HL-60/S4 treated with retinoic acid at 250 ng/mL for 4 days and 3 days (cell line): ENCODE measurements around the gene RADIL.
"Not testable (repeated sequence)": the region's sequence is repeated elsewhere in the genome, so short reads cannot be mapped to it uniquely, and the experiment has no call there.

Experiments
- in situ Hi-C: fragments of 300-500 bp; cut with MboI; formaldehyde crosslinking; loops from 2 replicates; pipeline ENCODE4 v1.7.0; 2022; ENCODE audit warnings: low sequenced_read_pairs

RADIL gene, protein sequence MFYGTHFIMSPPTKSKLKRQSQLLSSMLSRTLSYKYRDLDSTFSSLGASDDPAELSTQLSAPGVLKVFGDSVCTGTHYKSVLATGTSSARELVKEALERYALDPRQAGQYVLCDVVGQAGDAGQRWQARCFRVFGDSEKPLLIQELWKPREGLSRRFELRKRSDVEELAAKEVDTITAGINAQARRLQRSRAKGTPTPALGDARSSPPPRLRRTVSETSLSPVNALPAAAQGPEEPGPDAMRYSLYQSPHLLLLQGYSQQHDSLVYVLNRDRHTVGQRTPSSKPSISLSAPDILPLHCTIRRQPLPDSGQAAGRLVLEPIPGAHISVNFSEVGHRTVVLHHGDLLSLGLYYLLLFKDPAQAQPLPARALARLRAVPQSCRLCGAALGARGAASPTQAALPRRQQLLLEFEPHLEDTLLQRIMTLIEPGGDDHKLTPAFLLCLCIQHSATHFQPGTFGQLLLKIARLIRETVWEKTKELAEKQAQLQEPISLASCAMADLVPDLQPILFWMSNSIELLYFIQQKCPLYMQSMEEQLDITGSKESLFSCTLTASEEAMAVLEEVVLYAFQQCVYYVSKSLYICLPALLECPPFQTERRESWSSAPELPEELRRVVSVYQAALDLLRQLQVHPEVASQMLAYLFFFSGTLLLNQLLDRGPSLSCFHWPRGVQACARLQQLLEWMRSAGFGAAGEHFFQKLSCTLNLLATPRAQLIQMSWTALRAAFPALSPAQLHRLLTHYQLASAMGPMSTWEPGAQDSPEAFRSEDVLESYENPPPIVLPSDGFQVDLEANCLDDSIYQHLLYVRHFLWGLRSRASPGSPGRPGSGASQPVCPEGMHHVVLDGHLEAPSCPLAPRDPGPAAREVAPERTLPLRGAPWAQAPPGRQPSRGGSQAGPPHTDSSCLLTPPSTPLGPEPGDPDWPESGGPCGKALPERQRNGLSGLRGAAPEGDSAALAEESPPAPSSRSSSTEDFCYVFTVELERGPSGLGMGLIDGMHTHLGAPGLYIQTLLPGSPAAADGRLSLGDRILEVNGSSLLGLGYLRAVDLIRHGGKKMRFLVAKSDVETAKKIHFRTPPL

DNA sequence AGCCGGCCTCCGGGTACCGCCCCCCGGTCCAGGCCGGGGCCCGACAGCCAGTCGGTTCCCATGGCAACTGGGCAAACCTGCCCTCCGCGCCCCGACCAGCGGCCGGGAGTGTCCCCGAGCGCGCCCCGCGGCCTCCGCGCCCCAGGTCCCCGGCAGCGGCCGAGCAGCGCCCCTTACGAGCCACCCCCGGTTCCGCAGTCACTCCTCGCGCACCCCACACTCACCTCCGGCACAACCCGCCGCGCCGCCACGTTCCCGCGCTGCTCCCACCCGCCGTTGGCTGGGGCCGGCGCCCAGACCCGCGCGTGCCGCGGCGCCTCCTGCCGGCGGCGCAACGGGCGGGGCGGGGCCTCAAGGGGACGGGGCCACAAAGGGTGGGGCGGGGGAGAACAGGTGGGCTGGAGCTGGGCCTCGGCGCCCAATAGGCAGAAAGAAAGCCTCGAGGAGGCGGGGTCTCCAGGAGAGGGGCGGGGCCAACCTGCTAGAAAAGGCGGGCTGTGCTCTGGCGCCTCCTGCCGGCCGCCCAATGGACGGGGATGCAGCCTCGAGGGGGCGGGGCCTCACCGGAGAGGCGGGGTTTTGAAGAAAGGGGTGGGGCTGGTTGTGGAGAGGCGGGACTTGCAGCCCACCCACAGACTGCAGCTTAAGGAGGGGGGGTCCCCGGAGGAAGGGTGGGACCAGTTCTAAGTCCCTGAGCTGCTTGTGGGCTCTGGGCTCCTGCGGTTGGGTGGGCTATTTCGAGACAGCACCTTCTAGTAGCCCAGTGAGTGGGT, at the start of gene RADIL:
Gene RADIL, minus strand, starts transcription at position 345 of the 773 bp plus-strand sequence. CDS start 5,577 bp downstream, outside the sequence.
- in situ Hi-C loops: no loop called here

DNA sequence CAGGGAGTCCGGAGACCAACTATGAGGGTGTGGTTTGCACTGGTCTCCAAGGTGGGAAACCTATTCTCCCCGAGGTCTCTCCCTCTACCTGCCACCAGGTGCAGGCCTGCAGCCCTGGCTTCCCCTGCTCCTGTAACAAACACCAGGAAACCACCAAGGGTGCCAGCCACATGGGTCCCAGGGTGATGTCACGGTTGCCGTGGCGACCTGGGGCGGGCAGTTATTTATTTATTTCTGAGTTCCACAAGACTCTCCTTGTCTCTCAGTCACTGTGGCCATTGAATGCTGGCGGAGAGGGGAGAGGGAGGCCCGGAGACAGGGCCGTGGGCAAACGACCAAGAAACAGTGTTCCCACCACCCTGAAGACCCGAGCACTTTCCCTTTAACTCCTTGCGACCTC, 48.4 kb upstream of the RADIL start:
- in situ Hi-C loops: no loop called here

DNA sequence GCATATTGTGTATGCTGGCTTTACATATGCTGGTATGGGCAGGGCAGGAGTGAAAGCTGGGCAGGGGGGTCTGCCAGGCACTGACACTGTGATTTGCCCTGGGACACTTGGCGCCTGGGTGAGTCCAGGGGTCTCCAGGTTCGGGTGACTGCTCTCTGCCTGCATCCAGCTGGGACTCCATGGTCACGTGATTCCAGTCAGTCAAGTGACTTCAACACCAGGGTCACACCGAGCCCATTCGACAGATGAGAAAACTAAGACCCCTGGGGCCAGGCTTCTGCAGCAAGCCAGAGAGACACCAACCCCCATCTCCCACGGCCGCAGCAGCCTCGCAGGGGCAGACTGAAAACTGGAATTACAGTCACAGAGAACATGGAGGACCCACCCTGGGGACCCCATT, 45.5 kb upstream of the RADIL start:
- in situ Hi-C loops: no loop called here

DNA sequence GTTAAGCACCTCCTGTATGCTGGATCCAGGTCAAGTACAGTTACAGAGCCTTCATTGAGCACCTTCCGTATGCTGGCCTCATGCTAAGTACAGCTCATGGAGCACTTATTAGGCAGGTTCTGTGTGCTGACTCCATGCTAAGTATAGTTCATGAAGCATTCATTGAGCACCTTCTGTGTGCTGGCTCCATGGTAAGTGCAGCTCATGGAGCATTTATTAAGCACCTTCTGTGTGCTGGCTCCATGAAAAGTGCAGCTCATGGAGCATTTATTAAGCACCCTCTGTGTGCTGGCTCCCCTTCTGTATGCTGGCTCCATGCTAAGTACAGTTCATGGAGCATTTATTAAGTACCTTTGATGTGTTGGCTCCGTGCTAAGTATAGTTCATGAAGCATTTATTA, 44.9 kb upstream of the RADIL start:
- in situ Hi-C loops: no loop called here

DNA sequence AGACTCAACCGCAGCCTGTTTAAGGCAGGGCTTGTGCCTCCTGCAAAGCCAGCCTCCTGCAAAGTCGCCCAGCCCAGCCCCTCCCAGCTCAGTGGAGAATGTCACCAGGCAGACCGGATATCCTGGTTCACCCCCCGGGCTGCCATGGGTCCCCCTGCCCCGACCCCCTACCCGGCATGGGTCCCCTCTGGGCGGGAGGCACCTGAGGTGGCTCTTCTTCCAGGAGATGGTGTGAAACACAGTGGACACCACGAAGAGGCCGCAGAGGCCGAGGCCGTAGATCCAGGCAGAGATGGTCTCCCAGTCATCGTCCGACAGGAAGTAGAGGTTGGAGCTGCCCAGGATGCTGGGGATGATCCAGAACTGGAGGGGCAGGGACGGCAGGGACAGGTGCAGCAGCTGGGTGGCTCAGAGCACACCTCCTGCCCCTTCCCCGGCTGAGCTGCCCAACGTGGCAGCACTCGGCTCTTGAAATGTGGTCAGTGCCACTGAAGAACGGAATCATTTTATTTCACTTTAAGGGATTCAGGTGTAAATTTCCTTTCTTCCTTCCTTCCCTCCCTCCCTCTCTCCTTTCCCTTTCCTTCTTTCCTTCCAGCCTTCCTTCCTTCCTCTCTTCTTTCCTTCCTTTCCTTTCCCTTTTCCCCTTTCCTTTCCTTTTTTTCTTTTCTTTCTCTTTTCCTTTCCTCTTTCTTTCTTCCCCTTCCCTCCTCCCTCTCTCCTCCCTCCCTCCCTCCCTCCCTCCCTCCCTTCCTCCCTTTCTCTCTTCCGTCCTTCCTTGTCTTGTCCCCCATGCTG, 36.7 kb upstream of the RADIL start:
- in situ Hi-C loops: no loop called here

DNA sequence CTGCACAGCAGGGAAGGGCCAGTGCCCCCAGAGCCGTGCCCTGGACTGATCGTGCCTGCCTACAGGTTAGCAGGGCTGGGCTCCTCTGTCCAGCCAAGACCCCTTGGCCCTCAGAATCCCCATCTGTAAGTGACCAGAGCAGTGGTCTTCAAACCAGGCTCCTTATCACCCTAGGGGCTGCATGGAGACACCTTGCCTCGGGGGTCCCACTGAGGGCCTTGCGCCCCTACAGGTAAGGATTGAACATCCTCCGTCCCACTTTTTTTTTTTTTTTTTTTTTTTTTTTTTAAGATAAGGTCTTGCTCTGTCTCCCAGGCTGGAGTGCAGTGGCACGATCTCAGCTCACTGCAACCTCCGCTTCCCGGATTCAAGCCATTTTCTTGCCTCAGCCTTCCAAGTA, 32.6 kb upstream of the RADIL start:
- in situ Hi-C loops: no loop called here

DNA sequence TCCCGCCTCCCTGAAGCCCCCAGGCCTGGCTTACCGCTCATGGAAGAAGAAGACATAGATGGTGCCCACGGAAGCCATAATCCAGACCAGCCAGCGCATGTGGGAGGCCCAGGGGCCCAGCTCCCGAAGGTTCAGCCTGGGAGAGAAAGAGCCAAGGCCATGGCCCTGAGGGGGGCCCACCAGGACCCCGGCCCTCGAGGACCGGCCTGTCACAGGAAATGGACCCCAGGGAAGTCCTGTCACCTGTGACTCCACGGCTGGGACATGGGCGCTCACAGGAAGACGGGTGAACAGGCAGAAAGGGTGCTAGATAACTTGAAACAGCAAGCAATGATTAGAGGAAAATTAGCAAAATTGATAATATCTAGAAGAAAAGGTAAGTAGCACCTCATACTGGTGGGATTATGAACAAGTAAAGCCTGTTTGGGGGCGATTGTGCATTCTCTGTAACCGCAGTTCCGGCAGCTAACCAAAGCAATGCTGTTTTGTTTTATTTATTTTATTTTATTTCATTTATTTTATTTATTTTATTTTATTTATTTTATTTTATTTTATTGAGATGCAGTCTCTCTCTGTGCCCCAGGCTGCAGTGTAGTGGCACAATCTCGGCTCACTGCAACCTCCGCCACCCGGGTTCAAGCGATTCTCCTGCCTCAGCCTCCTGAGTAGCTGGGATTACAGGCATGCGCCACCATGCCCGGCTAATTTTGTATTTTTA, 27.8 kb upstream of the RADIL start:
- in situ Hi-C loops: no loop called here

DNA sequence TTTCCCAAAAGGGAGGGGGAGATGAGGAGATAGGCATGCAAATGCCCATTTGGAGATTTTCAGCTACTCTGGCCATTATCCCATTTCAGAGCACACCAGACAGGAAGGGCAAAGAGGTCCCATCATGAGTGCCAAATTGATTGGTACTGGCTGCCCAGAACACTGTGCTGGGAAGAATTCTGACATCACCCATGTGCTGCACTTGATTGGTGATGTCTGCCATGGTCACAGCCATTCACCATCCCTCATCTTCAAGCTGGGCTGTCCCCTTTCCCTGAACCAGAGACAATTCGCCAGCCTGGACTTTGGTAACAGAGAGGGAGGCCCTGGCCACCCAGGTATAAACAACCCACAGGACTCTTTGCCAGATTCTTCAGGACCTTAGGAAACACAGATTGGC, 23.2 kb upstream of the RADIL start:
- in situ Hi-C loops: no loop called here

DNA sequence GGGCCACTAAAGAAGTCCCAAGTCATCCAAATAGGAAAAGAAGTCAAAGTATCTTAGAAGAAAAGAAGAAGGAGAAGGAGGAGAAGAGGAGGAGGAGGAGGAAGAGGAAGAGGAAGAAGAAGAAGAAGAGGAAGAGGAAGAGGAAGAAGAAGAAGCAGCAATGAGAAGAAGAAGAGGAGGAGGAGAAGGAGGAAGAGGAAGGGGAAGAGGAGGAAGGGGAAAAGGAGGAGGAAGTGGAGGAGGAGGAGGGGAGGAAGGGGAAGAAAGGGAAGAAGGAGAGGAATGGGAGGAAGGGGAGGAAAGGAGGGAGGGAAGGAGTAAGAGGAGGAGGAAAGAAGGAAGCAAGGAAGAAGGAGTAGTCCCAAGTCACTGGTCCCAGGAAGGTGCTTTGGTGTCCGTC, 21.7 kb upstream of the RADIL start:
- in situ Hi-C loops: no loop called here

DNA sequence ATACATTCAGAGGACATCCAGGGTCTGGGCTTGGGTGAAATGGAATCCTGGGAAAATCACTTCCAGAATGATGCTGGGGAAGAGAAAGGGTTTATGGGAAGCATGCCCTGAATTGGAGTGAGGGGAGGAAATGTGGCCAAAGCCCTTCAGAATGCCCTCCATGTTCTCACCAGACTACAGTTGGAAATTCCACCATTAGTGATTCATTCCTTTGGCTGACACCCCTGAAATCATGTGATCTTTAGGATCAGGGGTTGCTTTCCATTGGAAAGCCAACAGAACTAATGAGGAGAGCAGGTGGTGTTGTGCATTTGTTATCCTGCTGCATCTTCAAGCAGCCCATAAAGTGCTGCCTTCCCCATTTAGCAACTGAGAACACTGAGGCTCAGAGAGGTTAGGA, 20.8 kb upstream of the RADIL start:
- in situ Hi-C loops: no loop called here

DNA sequence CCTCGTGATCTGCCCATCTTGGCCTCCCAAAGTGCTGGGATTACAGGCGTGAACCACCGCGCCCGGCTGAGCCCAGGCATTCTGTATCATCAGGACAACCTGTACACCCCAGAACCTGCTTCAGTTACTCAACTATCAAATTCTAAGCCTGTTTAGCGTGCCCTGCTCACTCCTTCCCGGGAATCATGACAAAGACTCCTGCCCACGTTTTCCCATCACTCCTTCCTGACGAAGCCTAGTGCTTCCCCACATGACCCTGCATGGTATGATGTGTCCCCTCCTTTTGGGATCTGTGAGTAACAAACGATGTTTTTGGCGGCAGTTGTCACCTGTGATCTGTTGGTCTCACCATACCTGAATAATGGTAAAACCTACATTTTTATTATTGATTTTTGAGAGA, 12.2 kb upstream of the RADIL start:
- in situ Hi-C loops: no loop called here

DNA sequence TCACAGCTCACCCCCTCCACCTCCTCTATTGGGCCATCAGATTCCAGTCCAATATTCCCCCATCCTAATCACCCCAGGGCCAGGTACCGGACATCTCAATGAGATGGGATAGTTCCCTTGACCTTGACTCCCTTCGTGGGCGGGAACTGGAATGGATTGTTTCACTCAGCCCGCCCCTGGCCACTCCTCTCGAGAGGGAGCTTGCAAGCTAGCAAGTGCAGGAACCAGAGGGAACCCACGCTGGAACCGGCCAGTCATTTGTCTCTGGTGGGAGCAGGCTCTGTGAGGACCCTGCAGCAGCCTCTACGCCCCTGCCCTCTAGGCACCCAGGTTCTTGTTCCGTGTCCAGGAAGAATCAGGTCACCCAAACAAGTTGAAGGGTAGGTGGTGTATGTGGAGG, 11.0 kb upstream of the RADIL start:
- in situ Hi-C loops: no loop called here

DNA sequence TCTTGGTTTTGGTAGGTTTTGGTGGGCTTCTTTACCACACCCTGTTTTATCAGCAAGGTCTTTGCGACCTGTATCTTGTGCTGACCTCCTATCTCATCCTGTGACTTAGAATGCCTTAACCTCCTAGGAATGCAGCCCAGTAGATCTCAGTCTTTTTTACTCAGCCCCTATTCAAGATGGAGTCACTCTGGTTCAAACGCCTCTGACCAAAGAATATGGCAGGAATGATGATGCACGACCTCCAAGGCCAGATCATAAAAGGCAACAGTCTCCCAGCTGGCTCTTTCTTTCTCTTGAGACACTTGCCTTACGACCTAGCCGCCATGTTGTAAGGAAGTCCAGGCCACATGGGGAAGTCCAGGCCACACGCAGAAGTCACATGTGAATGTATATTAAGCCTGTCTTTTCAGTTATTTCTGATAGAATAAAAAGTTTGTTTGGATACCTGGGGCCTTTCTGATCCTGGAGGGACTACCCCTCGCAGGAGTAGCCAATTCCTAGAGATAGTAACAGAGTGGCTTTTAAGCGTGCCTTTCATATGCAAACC, 10.5 kb upstream of the RADIL start:
- in situ Hi-C loops: no loop called here

DNA sequence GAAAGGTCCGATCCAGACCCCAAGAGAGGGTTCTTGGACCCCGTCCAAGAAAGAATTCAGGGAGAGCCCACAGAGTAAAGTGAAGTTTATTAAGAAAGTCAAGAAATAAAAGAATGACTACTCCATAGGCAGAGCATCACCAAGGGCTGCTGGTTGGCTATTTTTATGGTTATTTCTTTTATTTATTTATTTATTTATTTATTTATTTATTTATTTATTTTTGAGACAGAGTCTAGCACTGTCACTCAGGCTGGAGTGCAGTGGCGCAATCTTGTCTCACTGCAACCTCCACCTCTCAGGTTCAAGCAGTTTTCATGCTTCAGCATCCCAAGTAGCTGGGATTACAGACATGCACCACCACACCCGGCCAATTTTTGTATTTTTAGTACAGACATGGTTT, 9.7 kb upstream of the RADIL start:
- in situ Hi-C loops: not testable (repeated sequence)

DNA sequence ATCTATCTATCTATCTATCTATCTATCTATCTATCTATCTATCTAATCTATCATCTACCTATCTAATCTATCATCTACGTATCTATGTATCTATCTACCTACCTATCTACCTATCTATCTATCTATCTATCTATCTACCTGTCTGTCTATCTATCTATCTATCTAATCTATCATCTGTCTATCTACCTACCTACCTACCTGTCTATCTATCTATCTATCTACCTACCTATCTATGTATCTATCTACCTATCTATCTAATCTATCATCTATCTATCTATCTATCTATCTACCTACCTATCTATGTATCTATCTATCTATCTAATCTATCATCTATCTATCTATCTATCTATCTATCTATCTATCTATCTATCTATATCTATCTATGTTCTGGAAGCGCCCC, 8.0 kb upstream of the RADIL start:
- in situ Hi-C loops: not testable (repeated sequence)

DNA sequence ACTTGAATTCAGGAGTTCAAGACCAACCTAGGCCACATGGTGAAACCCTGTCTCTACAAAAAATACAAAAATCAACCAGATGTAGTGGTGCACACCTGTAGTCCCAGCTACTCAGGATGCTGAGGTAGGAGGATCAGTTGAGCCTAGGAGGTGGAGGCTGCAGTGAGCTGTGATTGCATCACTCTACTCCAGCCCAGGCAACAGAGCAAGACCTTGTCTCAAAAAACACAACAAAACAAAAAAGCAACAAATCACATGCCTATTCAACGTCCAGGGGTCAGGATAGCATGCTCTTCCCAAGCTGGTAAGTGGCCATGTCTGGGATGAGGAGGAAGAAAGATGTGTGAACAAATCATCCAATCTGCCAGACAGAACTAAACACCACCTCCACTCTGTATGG, 6.2 kb upstream of the RADIL start:
- in situ Hi-C loops: no loop called here

DNA sequence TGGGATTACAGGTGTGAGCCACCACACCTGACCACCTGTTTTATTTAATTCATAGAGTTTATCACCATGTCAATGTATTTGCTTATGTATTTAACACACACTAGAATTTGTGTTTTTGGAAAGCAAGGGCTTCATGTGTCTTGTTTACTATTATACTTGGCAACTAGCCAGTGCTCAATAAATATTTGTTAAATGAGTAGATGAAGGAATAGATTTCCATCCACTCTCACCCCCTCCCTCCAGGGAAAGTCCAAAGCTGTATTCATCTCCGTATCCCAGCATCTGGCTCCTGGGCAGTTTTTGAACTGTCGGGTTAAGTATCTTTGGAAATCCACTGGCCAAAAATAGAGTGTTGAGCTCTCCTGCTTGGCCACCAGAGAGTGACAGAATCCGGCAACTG, 4.6 kb upstream of the RADIL start:
- in situ Hi-C loops: no loop called here

DNA sequence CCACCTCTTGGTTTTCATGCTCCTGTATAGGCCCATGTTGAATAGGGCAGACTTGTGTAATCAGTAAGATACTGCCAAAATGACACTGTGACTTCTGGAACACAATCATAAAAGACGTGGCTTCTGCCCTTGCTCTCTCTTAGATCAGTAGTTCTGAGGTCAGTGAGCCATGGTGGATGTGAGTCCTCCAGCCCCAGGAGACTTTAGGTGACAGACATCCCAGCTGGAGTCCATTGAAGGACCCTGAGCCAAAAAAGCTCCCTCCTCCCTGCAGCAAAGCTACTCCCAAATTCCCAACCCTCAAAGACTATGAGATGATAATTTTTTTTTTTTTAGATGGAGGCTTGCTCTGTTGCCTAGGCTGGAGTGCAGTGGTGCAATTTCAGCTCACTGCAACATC, 3.2 kb upstream of the RADIL start:
- in situ Hi-C loops: no loop called here

DNA sequence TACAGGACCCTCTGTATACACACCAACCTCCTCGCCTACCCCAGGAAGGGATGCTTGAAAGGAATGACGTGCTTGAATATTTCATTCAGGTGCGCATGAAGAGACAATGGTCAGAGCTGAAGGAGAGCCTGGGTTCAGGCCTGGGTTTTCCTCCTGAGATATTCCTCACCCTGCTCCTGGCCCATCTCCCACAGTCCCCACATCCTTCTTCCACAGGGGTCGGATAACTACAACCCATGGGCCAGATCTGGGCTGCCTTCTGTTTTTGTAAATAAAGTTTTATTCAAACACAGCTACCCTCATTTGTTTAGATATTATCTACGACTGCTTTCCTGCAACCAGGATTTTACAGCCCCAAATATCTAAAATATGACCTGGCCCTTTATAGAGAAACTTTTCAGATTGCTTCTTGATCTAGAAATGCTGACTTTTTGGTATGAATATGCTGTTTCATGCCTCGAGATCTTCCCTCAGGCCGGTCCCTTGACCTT, 1.8 kb upstream of the RADIL start:
- in situ Hi-C loops: no loop called here
